OCI-LY7 (cell line): ENCODE results near the gene RBMS1. TPM values are rescaled to one million over a fixed set of nuclear protein-coding genes. Genes with fewer than 3 reads are reported as not detected.

Experiments
- BruUV-seq: library from RNA; stranded (reverse); fragments of 400-500 nt; replicated peaks from 2 replicates; lab custom pipeline; 2021; lab: Mats Ljungman, UMichigan
- CTCF ChIA-PET: fragments of 300-600 bp; sonication (Branson Sonifier 250); formaldehyde crosslinking; loops from one replicate; lab custom pipeline; 2022; ENCODE audit warnings: antibody characterized with exemption; ENCODE audit not compliant: unreplicated experiment; lab: Charles Lee
- POLR2A ChIA-PET: fragments of 300-600 bp; sonication (Branson Sonifier 250); formaldehyde crosslinking; loops from one replicate; lab custom pipeline; 2022; ENCODE audit warnings: antibody characterized with exemption; lab: Charles Lee
- DNase-seq: peaks from one replicate; pipeline ENCODE4 v3.0.0-alpha.2; 2015; ENCODE audit warnings: low spot score
- H2AFZ ChIP-seq: fragments of 200-600 bp; sonication (generic), shearing (Covaris generic); 2 replicates; pipeline ENCODE4 v1.6.1; 2014; ENCODE audit warnings: mild to moderate bottlenecking, antibody characterized with exemption, low read length, moderate library complexity
- H3K27ac ChIP-seq: fragments of 200-600 bp; sonication (generic); 2 replicates; pipeline ENCODE4 v1.5.1; 2014; ENCODE audit warnings: mixed run types, low read depth, mild to moderate bottlenecking, moderate library complexity, low read length, inconsistent platforms; ENCODE audit not compliant: poor library complexity, severe bottlenecking
- H3K36me3 ChIP-seq: fragments of 200-600 bp; sonication (generic); 2 replicates; pipeline ENCODE4 v1.6.1; 2014; ENCODE audit warnings: mild to moderate bottlenecking, antibody characterized with exemption, low read length, moderate library complexity, mixed read lengths; ENCODE audit not compliant: insufficient read depth
- H3K4me1 ChIP-seq: fragments of 200-600 bp; sonication (generic); 2 replicates; pipeline ENCODE4 v1.5.1; 2014; ENCODE audit warnings: mild to moderate bottlenecking, low read length; ENCODE audit not compliant: insufficient read depth, poor library complexity, severe bottlenecking
- H3K4me2 ChIP-seq: fragments of 200-600 bp; sonication (generic); 2 replicates; pipeline ENCODE4 v1.6.1; 2014; ENCODE audit warnings: mild to moderate bottlenecking, low read length
- H3K4me3 ChIP-seq: fragments of 200-600 bp; sonication (generic); 2 replicates; pipeline ENCODE4 v1.5.1; 2014; ENCODE audit warnings: mild to moderate bottlenecking, low read depth, low read length; ENCODE audit not compliant: poor library complexity, severe bottlenecking
- H3K79me2 ChIP-seq: fragments of 200-600 bp; sonication (generic); 2 replicates; pipeline ENCODE4 v1.6.1; 2016; ENCODE audit warnings: low read depth, mild to moderate bottlenecking, low read length, moderate library complexity, mixed read lengths; ENCODE audit not compliant: insufficient read depth
- H3K9me2 ChIP-seq: fragments of 200-600 bp; sonication (generic); 2 replicates; pipeline ENCODE4 v1.6.1; 2016; ENCODE audit warnings: mild to moderate bottlenecking, low read length, mixed read lengths; ENCODE audit not compliant: insufficient read depth
- H3K9me3 ChIP-seq: fragments of 200-600 bp; sonication (generic); 2 replicates; pipeline ENCODE4 v1.6.1; 2014; ENCODE audit warnings: mild to moderate bottlenecking, mixed run types, low read length, mixed read lengths
- H4K20me1 ChIP-seq: fragments of 200-600 bp; sonication (generic); 2 replicates; pipeline ENCODE4 v1.6.1; 2014; ENCODE audit warnings: mild to moderate bottlenecking, antibody characterized with exemption, low read length, moderate library complexity, mixed read lengths; ENCODE audit not compliant: insufficient read depth
- EZH2phosphoT487 ChIP-seq: fragments of 200-600 bp; sonication (generic); IDR thresholded peaks from 2 replicates; pipeline ENCODE4 v1.6.1; 2018; ENCODE audit warnings: low read depth, borderline replicate concordance, mild to moderate bottlenecking, mixed run types, antibody characterized with exemption, low read length, moderate library complexity, mixed read lengths
- intact Hi-C: fragments of 100-400 bp; cut with micrococcal nuclease; formaldehyde crosslinking; loops from one replicate; pipeline ENCODE4 v1.10.0; 2022; ENCODE audit not compliant: unreplicated experiment
- total RNA-seq, 2 experiments: library from RNA; depleted of rRNA in 1 of 2; stranded (reverse); fragments of >200 nt in 1 of 2; shearing (Covaris generic) in 1 of 2; gene quantifications; 2 replicates each; pipeline ENCODE4 v1.2.3, GENCODE V29; 2014 to 2022
- TF ChIP-seq, protein P1 (sequence below): fragments of 200-600 bp; sonication (generic); conservative IDR thresholded peaks from 2 replicates; pipeline ENCODE4 v1.5.1; 2014; ENCODE audit warnings: mild to moderate bottlenecking, antibody characterized with exemption, low read length, moderate library complexity, mixed read lengths

RBMS1 gene
- total RNA-seq, 2 experiments from 2014 or later: 29.5 to 35.7 TPM

DNA sequence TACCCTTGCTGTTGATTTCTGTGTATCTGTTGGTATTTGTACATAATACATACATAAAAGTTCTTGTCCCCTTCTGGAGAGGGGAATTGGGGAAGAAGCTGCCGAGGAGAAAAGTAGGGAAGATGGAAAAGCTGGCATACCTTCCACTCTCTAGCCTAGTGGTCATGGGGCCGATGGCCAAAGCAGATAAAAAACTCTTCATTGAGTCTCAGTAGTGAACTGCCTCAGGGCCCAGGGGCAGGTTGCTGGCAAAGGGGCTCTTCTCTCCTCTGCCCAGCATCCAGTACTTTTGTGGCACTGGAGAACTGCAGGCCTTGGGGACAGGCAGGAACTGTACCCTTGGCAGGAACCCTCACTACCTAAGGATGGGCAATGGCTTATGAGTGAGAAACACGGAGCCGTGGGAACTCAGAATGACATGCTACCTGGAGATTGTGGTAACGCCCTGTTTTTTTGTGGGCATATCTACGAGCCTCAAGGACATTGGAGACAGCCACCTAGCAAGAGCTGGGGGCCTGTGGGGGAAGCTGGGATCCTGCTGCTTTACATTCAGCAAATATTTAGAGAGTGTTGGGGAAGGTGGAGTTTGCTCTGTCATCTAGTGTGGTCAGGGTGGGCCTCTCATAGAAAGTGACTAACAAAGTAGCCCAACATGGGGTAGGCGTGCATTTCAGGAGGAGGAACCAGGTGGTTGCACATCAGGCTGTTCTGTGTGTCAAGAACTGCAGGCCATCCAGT lies 270.9 kb downstream of the RBMS1 start:
- Histone ChIP-seq H3K4me2 (no peak overlapping the region), H3K27ac (no peak overlapping the region), H3K79me2 (no peaks in the 10 kb centered on the region), H3K36me3 (no peaks in the 10 kb centered on the region), H3K4me3 (no peak overlapping the region), H3K9me3 (no peaks in the 10 kb centered on the region), H3K4me1 (no peaks in the 10 kb centered on the region), H2AFZ (no peak overlapping the region), H3K9me2 (no peaks in the 10 kb centered on the region), H4K20me1 (no peaks in the 10 kb centered on the region)
- ChIA-PET CTCF (no interaction called here), POLR2A (no interaction called here)
- BruUV-seq: no TSS peak
- intact Hi-C loops: no loop called here
- no peak for DNase-seq
- TF ChIP-seq EZH2phosphoT487: no peak
- TF ChIP-seq, protein P1, sequence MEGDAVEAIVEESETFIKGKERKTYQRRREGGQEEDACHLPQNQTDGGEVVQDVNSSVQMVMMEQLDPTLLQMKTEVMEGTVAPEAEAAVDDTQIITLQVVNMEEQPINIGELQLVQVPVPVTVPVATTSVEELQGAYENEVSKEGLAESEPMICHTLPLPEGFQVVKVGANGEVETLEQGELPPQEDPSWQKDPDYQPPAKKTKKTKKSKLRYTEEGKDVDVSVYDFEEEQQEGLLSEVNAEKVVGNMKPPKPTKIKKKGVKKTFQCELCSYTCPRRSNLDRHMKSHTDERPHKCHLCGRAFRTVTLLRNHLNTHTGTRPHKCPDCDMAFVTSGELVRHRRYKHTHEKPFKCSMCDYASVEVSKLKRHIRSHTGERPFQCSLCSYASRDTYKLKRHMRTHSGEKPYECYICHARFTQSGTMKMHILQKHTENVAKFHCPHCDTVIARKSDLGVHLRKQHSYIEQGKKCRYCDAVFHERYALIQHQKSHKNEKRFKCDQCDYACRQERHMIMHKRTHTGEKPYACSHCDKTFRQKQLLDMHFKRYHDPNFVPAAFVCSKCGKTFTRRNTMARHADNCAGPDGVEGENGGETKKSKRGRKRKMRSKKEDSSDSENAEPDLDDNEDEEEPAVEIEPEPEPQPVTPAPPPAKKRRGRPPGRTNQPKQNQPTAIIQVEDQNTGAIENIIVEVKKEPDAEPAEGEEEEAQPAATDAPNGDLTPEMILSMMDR: no peak
